ENCODE measurements around the gene CCDC171.

- no peak for TF ChIP-seq CTCF (IDR thresholded peaks at IDR 0.05)
- TF ChIP-seq POLR2A (IDR thresholded peaks at IDR 0.05) = no peak
Measured at GRCh38 chr9:15521254-15521653, 31.6 kb upstream of the CCDC171 start.
